Measurements from ENCODE around the gene OSGIN1. TPM values are rescaled to one million over a fixed set of nuclear protein-coding genes. Genes with fewer than 3 reads are reported as not detected.

The OSGIN1 gene
- total and polyA plus RNA-seq, 2 of the 8 experiments (the other 6 are each of a cell fraction or from before 2014, with no cell fraction given), result 0.58 to 0.76 TPM

- peak overlapping the region; percentile 46 for H4K91ac ChIP-seq (replicated peaks; ENCODE audit: insufficient read length, low read length)
- no peaks in the 10 kb centered on the region for H3K79me2 ChIP-seq (ENCODE audit: control insufficient read depth in 1 of 2, insufficient read depth in 2 of 2, low read length in 2 of 2)
- no peak overlapping the region for H2BK5ac ChIP-seq (ENCODE audit: low read depth, low read length)
- no peak overlapping the region for H3K4me2 ChIP-seq (ENCODE audit: insufficient read depth in 1 of 2, low read depth in 2 of 2, low read length in 2 of 2)
- no peak overlapping the region for H2BK20ac ChIP-seq (ENCODE audit: low read length)
- no peak overlapping the region for H3K23ac ChIP-seq (ENCODE audit: insufficient read length)
- H2BK15ac ChIP-seq (ENCODE audit: low read length), result peak overlapping the region; percentile 46; the same call in 1 of the 2 replicates
- H3K56ac ChIP-seq (replicated peaks; ENCODE audit: insufficient read length, low read depth, low read length), result no peak overlapping the region
- H3K9me3 ChIP-seq (ENCODE audit: insufficient read depth in 2 of 2, low read depth in 1 of 2, low read length in 1 of 2), result no peaks in the 10 kb centered on the region
- no peaks in the 10 kb centered on the region for H3K36me3 ChIP-seq (ENCODE audit: control insufficient read depth in 2 of 4, insufficient read depth in 4 of 4, low read length in 3 of 4)
- no peak overlapping the region for H3K14ac ChIP-seq (ENCODE audit: insufficient read length)
- WGBS, 2 experiments (ENCODE audit: extremely low coverage in 1 of 2, insufficient coverage in 1 of 2, insufficient read length in 1 of 2, insufficient replicate concordance in 2 of 2, low coverage in 1 of 2, low lambda C conversion rate in 2 of 2, missing lambda C conversion rate in 1 of 2), result 85% methylated on average over 26 of the region's 27 CpGs; no CpG with 5 or more reads in 1 of the 2 experiments
- H2AFZ ChIP-seq (ENCODE audit: low read length), result no peak overlapping the region
- H3K27ac ChIP-seq (ENCODE audit: low read depth, low read length), result no peak overlapping the region
- DNase-seq (ENCODE audit: low read depth in 1 of 2, low spot score in 2 of 2), result no peak
- no peak overlapping the region for H3K4me3 ChIP-seq (ENCODE audit: extremely low read depth in 1 of 4, insufficient read depth in 2 of 4, low read depth in 3 of 4, low read length in 4 of 4)
- H3K9ac ChIP-seq (replicated peaks in 1 of 4; ENCODE audit: extremely low read depth in 1 of 4, low read depth in 3 of 4, low read length in 3 of 4), result no peak overlapping the region
- POLR2A ChIA-PET (ENCODE audit: partially characterized antibody), result interaction anchor here (1.2 to 1.9 kb wide), 3 partner anchors 23 to 72 kb away, joined by 3 to 10 read pairs (median 3); no protein-coding TSS in a partner anchor
- H4K20me1 ChIP-seq (replicated peaks in 1 of 2; ENCODE audit: control insufficient read depth in 1 of 2, insufficient read depth in 2 of 2, low read length in 2 of 2), result peaks cover 0 to 3% of the 10 kb centered on the region in 2 experiments
- peaks cover 0 to 13% (median 9%) of the 10 kb centered on the region in 4 experiments; a peak in 6 of 7 replicates for H3K27me3 ChIP-seq (replicated peaks in 1 of 4; ENCODE audit: control insufficient read depth in 3 of 4, extremely low read depth in 1 of 4, insufficient read depth in 3 of 4, low read length in 3 of 4)
- no peak overlapping the region; the same call in 1 of the 2 replicates for H4K8ac ChIP-seq (ENCODE audit: extremely low read depth, insufficient read depth, low read length)
- H2BK12ac ChIP-seq (ENCODE audit: low read depth, low read length), result no peak overlapping the region; the same call in 1 of the 2 replicates
- H3K4ac ChIP-seq (replicated peaks; ENCODE audit: insufficient read length, low read depth, low read length), result no peak overlapping the region
- peak overlapping the region; percentile 86; the same call in 1 of the 2 replicates for H2AK5ac ChIP-seq (ENCODE audit: low read depth, low read length)
- peaks cover 0 to 11% (median 8%) of the 10 kb centered on the region in 4 experiments; a peak in 6 of 7 replicates for H3K4me1 ChIP-seq (replicated peaks in 1 of 4; ENCODE audit: control insufficient read depth in 3 of 4, insufficient read depth in 4 of 4, low read length in 3 of 4)
- no peaks in the 10 kb centered on the region for H3K79me1 ChIP-seq (ENCODE audit: low read depth, low read length)
- no peak overlapping the region for H3K18ac ChIP-seq (ENCODE audit: extremely low read depth, low read length)
- no peak overlapping the region for H4K5ac ChIP-seq (ENCODE audit: insufficient read length, low read depth, low read length)
- peaks cover 11% of the 10 kb centered on the region; the same call in 1 of the 2 replicates for H3K23me2 ChIP-seq (ENCODE audit: low read depth, low read length)
- no peak for FAIRE-seq
- CTCF ChIA-PET (ENCODE audit: partially characterized antibody), result interaction anchor here (0.6 to 4.6 kb wide), 21 partner anchors 9 to 416 kb away, joined by 3 to 70 read pairs (median 3); partner anchors contain the start of genes OSGIN1 and SLC38A8
- H2BK120ac ChIP-seq (replicated peaks; ENCODE audit: low read depth, low read length), result no peak overlapping the region
- TF ChIP-seq USF2 (IDR thresholded peaks at IDR 0.05; ENCODE audit: low read length), result no peak
- no peak for TF ChIP-seq SP1 (IDR thresholded peaks at IDR 0.05; ENCODE audit: low read depth, low read length)
- no peak for TF ChIP-seq KDM4A (IDR thresholded peaks at IDR 0.05; ENCODE audit: low read depth, low read length, severe bottlenecking)
- no peak for TF ChIP-seq SIRT6 (IDR thresholded peaks at IDR 0.05; ENCODE audit: low read length)
- no peak for TF ChIP-seq SRF (IDR thresholded peaks at IDR 0.05; ENCODE audit: low read depth, low read length)
- no peak for TF ChIP-seq CTBP2 (IDR thresholded peaks at IDR 0.05; ENCODE audit: borderline replicate concordance, insufficient read depth, insufficient read length, low read length)
- TF ChIP-seq ATF3 (IDR thresholded peaks at IDR 0.05; ENCODE audit: insufficient read depth, low read depth, low read length), result no peak
- TF ChIP-seq RNF2 (IDR thresholded peaks at IDR 0.05; ENCODE audit: borderline replicate concordance, low read depth, low read length, missing control alignments, poor library complexity, severe bottlenecking), result no peak
Measured at GRCh38 chr16:83971165-83972130, 18.4 kb downstream of the OSGIN1 start.

Data from H1 (cell line).